ENCODE data around the gene PRKN.

- TF ChIP-seq CTCF (IDR thresholded peaks at IDR 0.05; ENCODE audit: poor library complexity) (no peak), EZH2phosphoT487 (IDR thresholded peaks at IDR 0.05; ENCODE audit: low read depth, severe bottlenecking, unreplicated experiment) (no peak), EZH2 (IDR thresholded peaks at IDR 0.05; ENCODE audit: borderline replicate concordance) (no peak)
Measured at GRCh38 chr6:161532536-161532935, 1195.0 kb downstream of the PRKN start.
